Gastrocnemius medialis (tissue), 4 donors: ENCODE measurements around the gene LIPA. TPM values are rescaled to one million over a fixed set of nuclear protein-coding genes. Genes with fewer than 3 reads are reported as not detected.

Experiments used
- ATAC-seq, 2 donors: fragments of 150-250 bp; one replicate each; pipeline ENCODE4 v1.9.1; 2016
- DNase-seq, 2 donors: peaks; one replicate each; pipeline ENCODE4 v3.0.0-alpha.2; 2019
- H3K27ac ChIP-seq, 4 donors: fragments of 200-600 bp; sonication (generic); 1 replicate in 1 of 4; 2 replicates in 3 of 4; pipeline ENCODE4 v1.5.1; 2016 to 2018; ENCODE audit warnings: mild to moderate bottlenecking in 2 of 4, moderate library complexity in 1 of 4
- H3K27me3 ChIP-seq, 3 donors: fragments of 200-600 bp; sonication (generic) in 2 of 3; 1 replicate in 1 of 3; 2 replicates in 2 of 3; pipeline versions ENCODE4 v1.5.1 to v1.6.0; 2016 to 2019; ENCODE audit warnings: mild to moderate bottlenecking in 1 of 3, moderate library complexity in 1 of 3
- H3K36me3 ChIP-seq, 2 donors: fragments of 200-600 bp; sonication (generic) in 1 of 2; one replicate each; pipeline ENCODE4 v1.5.1; 2017 to 2018
- H3K4me1 ChIP-seq, 2 donors: fragments of 200-600 bp; sonication (generic) in 1 of 2; one replicate each; pipeline ENCODE4 v1.5.1; 2016 to 2017; ENCODE audit warnings: mild to moderate bottlenecking in 2 of 2
- H3K4me3 ChIP-seq, 4 donors: fragments of 200-600 bp; sonication (generic) in 3 of 4; 1 replicate in 1 of 4; 2 replicates in 3 of 4; pipeline ENCODE4 v1.5.1; 2016 to 2019; ENCODE audit warnings: mild to moderate bottlenecking in 2 of 4
- H3K9me3 ChIP-seq, 3 donors: fragments of 200-600 bp; sonication (generic) in 2 of 3; 1 replicate in 1 of 3; 2 replicates in 2 of 3; pipeline ENCODE4 v1.5.1; 2016 to 2019
- CTCF ChIP-seq, 5 experiments: fragments of 450-650 bp in 3 of 5; fragments of 200-600 bp in 2 of 5; sonication (generic) in 2 of 5; IDR thresholded peaks in 4 of 5; conservative IDR thresholded peaks in 1 of 5; 1 replicate in 4 of 5; 2 replicates in 1 of 5; pipeline ENCODE4 v1.5.1; 2016 to 2019; ENCODE audit warnings: antibody characterized with exemption in 5 of 5, mild to moderate bottlenecking in 3 of 5, moderate library complexity in 3 of 5
- POLR2A ChIP-seq, 2 donors: fragments of 450-650 bp; IDR thresholded peaks; one replicate each; pipeline ENCODE4 v1.6.1; 2017; ENCODE audit warnings: antibody characterized with exemption in 2 of 2, mild to moderate bottlenecking in 2 of 2, moderate library complexity in 2 of 2
- in situ Hi-C, 4 donors: fragments of 200-750 bp; cut with MboI; loops; one replicate each; pipeline versions ENCODE4 v1.15.0 to v1.8.0; 2017; ENCODE audit warnings: low sequenced_read_pairs in 4 of 4
- intact Hi-C: fragments of 100-400 bp; cut with DNase I; formaldehyde crosslinking; loops from one replicate; pipeline ENCODE4 v1.15.1; 2023; ENCODE audit warnings: low total_unique reads
- total RNA-seq, 4 donors: library from RNA; depleted of rRNA; stranded (reverse); fragments of >200 nt; gene quantifications; one replicate each; pipeline versions ENCODE4 v1.1.0 to v1.2.3, GENCODE V29; 2016

The LIPA gene
- total RNA-seq, 4 donors from 2014 or later, result 7.7 to 11.4 (median 9.3) TPM

- no peak for DNase-seq
- TF ChIP-seq CTCF (IDR thresholded peaks at IDR 0.05 in 4 of 5, conservative IDR thresholded peaks at IDR 0.05 in 1 of 5), result no peak
- TF ChIP-seq POLR2A (IDR thresholded peaks at IDR 0.05), result no peak
- Histone ChIP-seq H3K4me1 (peaks cover 0 to 4% of the 10 kb centered on the region in 2 donors), H3K27ac (no peak overlapping the region), H3K9me3 (no peaks in the 10 kb centered on the region), H3K36me3 (no peaks in the 10 kb centered on the region), H3K27me3 (no peaks in the 10 kb centered on the region), H3K4me3 (no peak overlapping the region)
- in situ Hi-C loops (no loop called here), intact Hi-C loops (no loop called here)
- ATAC-seq, result no peak
Observed at GRCh38 chr10:89242840-89243568, 8.6 kb downstream of the LIPA start.

DNA sequence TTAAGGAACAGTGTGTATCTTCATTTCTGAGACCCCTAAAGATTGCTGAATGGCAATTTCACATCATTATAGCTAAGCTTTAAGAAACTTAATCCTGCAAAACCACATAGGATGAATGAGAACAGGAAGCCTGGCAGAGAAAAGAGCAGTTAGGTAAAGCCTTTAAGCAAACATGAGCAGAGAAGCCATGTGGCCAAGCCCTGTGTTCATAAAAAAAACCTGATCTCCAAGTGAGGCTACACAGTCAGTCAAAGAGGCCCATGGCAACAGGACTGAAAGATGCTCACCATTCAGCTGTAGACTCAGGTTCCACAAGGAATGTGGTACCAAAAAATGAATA lies 9.3 kb downstream of the LIPA start:
- in situ Hi-C loops, result no loop called here
- H3K9me3 ChIP-seq, result no peaks in the 10 kb centered on the region
- ATAC-seq (no peak), DNase-seq (no peak)
- peaks cover 0 to 4% of the 10 kb centered on the region in 2 donors for H3K4me1 ChIP-seq
- H3K27ac ChIP-seq, result no peak overlapping the region
- no peaks in the 10 kb centered on the region for H3K27me3 ChIP-seq
- intact Hi-C loops, result no loop called here
- H3K4me3 ChIP-seq, result no peak overlapping the region
- no peak for TF ChIP-seq CTCF (IDR thresholded peaks at IDR 0.05 in 4 of 5, conservative IDR thresholded peaks at IDR 0.05 in 1 of 5)
- TF ChIP-seq POLR2A (IDR thresholded peaks at IDR 0.05), result no peak
- H3K36me3 ChIP-seq, result no peaks in the 10 kb centered on the region

DNA sequence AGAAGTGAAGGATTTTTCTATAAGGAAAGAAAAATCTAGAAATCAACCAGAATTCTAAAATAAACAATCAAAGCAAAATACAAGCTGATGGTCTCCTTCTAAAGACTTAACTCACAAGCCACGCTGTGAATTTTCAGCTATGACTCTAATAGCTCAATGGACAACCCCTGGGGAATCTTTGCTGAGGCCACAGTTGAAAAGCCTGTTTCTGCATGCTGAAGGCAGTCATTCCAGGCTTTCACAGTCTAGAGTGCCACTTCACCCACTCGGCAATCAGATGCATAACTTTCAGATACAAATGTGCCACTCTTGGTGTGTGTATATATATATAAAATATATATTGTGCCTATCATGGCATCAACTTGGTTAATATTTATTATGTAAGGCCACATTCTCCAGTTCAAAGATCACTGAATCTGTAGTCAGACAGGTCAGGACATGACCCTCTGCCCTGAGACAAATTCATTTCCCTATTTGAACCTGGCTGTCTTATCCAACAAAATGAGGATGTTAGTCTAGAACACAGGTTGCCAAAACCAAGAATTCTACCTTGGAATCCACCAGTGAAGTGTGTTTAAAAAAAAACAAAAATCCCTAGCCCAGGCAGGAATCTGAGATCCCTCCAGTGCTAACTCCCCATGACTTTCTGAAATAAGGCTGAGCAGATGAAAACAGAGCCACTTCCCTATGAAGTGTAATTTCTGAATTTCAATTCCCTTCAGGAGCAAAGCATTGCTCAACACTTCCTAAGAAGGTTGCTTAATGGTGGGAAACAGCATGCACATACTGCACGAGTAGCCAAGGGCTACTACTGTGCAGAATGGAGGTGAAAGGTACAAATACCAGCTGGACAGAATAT lies 9.9 kb downstream of the LIPA start:
- peak; percentile 73 to 77 for ATAC-seq
- TF ChIP-seq POLR2A (IDR thresholded peaks at IDR 0.05), result no peak
- TF ChIP-seq CTCF (IDR thresholded peaks at IDR 0.05 in 4 of 5, conservative IDR thresholded peaks at IDR 0.05 in 1 of 5), result no peak
- no peak for DNase-seq
- Histone ChIP-seq H3K4me1 (peaks cover 0 to 4% of the 10 kb centered on the region in 2 donors), H3K9me3 (no peaks in the 10 kb centered on the region), H3K36me3 (no peaks in the 10 kb centered on the region), H3K4me3 (no peak overlapping the region), H3K27ac (no peak overlapping the region), H3K27me3 (no peaks in the 10 kb centered on the region)
- intact Hi-C loops, result no loop called here
- in situ Hi-C loops, result no loop called here

DNA sequence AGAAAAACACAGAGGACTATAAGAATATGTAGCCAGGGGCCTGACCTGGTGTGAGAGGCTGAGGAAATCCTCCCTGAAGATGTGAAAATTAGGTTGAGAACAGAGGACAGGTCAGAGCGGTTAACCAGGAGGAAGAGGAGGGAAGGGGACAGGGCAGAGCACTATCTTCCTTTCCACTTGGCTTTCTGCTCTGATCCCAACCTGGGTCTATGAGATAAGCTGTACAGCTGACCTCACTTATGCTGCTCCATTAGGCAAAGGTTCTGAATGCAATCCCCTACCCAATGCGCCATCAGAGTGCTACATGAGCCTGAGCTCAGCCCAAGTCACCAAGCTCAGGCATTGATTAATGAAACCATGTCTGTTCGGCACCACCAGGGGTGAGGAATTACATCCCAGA lies 10.5 kb downstream of the LIPA start:
- Histone ChIP-seq H3K9me3 (no peaks in the 10 kb centered on the region), H3K27me3 (no peaks in the 10 kb centered on the region), H3K4me1 (peaks cover 0 to 4% of the 10 kb centered on the region in 2 donors), H3K36me3 (no peaks in the 10 kb centered on the region), H3K4me3 (no peak overlapping the region), H3K27ac (no peak overlapping the region)
- TF ChIP-seq CTCF (IDR thresholded peaks at IDR 0.05 in 4 of 5, conservative IDR thresholded peaks at IDR 0.05 in 1 of 5) (no peak), POLR2A (IDR thresholded peaks at IDR 0.05) (no peak)
- in situ Hi-C loops (no loop called here), intact Hi-C loops (no loop called here)
- DNase-seq, result no peak
- no peak for ATAC-seq
